Upper lobe of right lung (tissue), 1 donor: ENCODE measurements around the gene SIPA1L3. TPM values are rescaled to one million over a fixed set of nuclear protein-coding genes. Genes with fewer than 3 reads are reported as not detected.
"Not testable (repeated sequence)": the region's sequence is repeated elsewhere in the genome, so short reads cannot be mapped to it uniquely, and the experiment has no call there.

ENCODE experiments used
- ATAC-seq: fragments of 200-7000 bp; cut with Tn5 transposase; one replicate; pipeline ENCODE4 v1.9.1; 2020; ENCODE audit warnings: mild to moderate bottlenecking, moderate library complexity
- DNase-seq: peaks from one replicate; pipeline ENCODE4 v3.0.0-alpha.2; 2020
- H3K27ac ChIP-seq: fragments of 200-600 bp; one replicate; pipeline ENCODE4 v1.8.0; 2022
- H3K27me3 ChIP-seq: fragments of 200-600 bp; one replicate; pipeline ENCODE4 v1.8.0; 2022; ENCODE audit warnings: mild to moderate bottlenecking
- H3K36me3 ChIP-seq: fragments of 200-600 bp; one replicate; pipeline ENCODE4 v1.8.0; 2022
- H3K4me1 ChIP-seq: fragments of 200-600 bp; one replicate; pipeline ENCODE4 v1.8.0; 2022
- H3K4me3 ChIP-seq: fragments of 200-600 bp; one replicate; pipeline ENCODE4 v1.8.0; 2022; ENCODE audit warnings: mild to moderate bottlenecking
- H3K9me3 ChIP-seq: fragments of 200-600 bp; one replicate; pipeline ENCODE4 v1.8.0; 2022
- CTCF ChIP-seq: fragments of 200-600 bp; IDR thresholded peaks from one replicate; pipeline ENCODE4 v1.8.0; 2022; ENCODE audit warnings: antibody characterized with exemption
- intact Hi-C: fragments of 100-400 bp; cut with DNase I; formaldehyde crosslinking; loops from one replicate; pipeline ENCODE4 v1.11.0; 2022
- long read RNA-seq: library from polyadenylated mRNA; unstranded; transcript quantifications from one replicate; pipeline ENCODE4 v2.0.0, GENCODE V29; 2021
- total RNA-seq: library from RNA; stranded (reverse); fragmentation: NEBNext Ultra II Directional; extraction: Animal tissue kit (Norgen Biotek cat#: 25700); gene quantifications from one replicate; pipeline ENCODE4 v1.2.1, GENCODE V29; 2021
- donor health status: DM: no; HTN: yes; CAD: no; lungs with severe emphysema.

SIPA1L3 gene
- total RNA-seq = 66.3 TPM
- long read RNA-seq, partial matches to known transcripts = 32 of 65 reads
- long read RNA-seq, other reads (novel, unspliced or antisense) = 31 of 65 reads

DNA sequence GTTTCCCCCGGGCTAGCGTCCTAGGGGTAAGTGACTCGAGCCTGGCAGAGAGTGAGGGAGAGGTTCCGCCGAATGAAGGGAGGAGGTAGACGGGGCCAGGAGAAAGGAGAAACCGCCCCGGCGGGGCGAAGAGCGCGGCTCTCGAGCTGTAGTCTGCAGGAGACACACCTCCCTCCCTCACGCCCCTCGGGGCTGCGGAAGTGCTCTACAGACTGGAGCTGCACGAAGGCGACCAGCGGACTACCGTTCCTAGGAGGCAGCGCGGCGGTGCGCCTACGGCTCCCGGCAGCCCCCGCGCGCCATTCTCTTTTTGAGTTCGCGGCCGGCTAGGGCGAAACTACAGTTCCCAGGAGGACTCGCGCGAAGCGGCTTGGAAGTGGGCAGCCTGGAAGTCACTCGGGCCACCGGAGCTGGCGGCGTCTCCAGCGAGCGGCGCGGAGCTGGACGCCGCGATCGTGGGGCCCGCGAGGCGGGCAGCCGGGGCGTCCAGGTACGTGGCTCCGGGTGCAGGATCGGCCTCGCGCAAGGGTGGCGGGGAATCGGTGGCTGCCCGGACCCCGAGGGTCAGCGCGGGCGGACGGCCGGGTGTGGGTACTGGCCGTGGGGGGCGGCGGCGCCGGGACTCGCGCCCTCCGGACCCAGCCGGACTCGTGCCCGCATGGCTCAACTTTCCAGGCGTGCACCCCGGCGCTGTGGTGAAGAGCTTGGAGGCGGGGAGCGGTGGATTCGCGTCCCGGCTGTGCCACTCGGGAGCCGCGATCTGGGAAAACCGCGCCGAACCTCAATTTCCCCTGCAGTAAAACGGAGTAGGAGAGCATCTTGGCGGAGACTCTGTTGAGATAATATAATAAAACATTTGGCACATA lies at the start of gene SIPA1L3:
Gene SIPA1L3 (plus strand): TSS at position 340 of the 866 bp plus-strand sequence. CDS start 174,358 bp downstream, outside the sequence.
- DNase-seq = peak; percentile 97
- ATAC-seq = peak; percentile 97
- Histone ChIP-seq H3K9me3 (no peaks in the 10 kb centered on the region), H3K27ac (peak within 1 kb of the TSS; percentile 61), H3K4me3 (peak within 1 kb of the TSS; percentile 93), H3K4me1 (peaks cover 15% of the 10 kb centered on the region), H3K27me3 (no peaks in the 10 kb centered on the region), H3K36me3 (no peaks in the 10 kb centered on the region)
- intact Hi-C loops = no loop called here
- no peak for TF ChIP-seq CTCF

DNA sequence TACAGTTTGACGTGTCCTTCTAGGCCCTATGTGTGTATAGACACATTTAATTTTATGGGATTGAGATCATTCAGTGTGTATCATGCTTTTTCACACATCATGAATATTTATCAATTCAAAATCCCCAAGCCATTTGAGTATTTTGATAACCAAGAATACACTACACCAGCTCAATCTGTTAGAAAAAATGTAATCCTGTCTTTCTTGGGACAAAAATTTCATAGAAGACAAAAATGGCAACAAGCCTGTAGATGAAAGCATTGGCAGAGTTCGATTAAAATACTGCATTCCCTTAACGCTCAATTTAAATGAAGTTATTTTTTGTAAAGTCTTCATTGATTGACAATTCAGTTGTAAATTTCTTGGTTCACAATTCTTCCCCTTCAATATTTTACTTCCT lies 42.5 kb upstream of the SIPA1L3 start:
- ATAC-seq (no peak), DNase-seq (no peak)
- intact Hi-C loops = no loop called here
- Histone ChIP-seq H3K4me1 (no peaks in the 10 kb centered on the region), H3K9me3 (no peaks in the 10 kb centered on the region), H3K27me3 (no peaks in the 10 kb centered on the region), H3K36me3 (no peaks in the 10 kb centered on the region), H3K4me3 (no peak overlapping the region), H3K27ac (no peak overlapping the region)
- no peak for TF ChIP-seq CTCF

GRCh38 chr19:37865930-37866329 lies 41.1 kb upstream of the SIPA1L3 start:
- H3K27ac ChIP-seq, H3K27me3 ChIP-seq, ATAC-seq, H3K36me3 ChIP-seq, H3K9me3 ChIP-seq, intact Hi-C loops, H3K4me3 ChIP-seq, DNase-seq, H3K4me1 ChIP-seq: not testable (repeated sequence)

GRCh38 chr19:37867831-37868230 lies 39.2 kb upstream of the SIPA1L3 start:
- H3K36me3 ChIP-seq = no peaks in the 10 kb centered on the region
- ATAC-seq = no peak
- H3K27ac ChIP-seq = no peak overlapping the region
- intact Hi-C loops = no loop called here
- no peaks in the 10 kb centered on the region for H3K27me3 ChIP-seq
- H3K4me1 ChIP-seq = no peaks in the 10 kb centered on the region
- DNase-seq = no peak
- no peak overlapping the region for H3K4me3 ChIP-seq
- H3K9me3 ChIP-seq = no peaks in the 10 kb centered on the region
- TF ChIP-seq CTCF = no peak

- Histone ChIP-seq H3K9me3 (no peaks in the 10 kb centered on the region), H3K4me1 (no peaks in the 10 kb centered on the region), H3K27me3 (no peaks in the 10 kb centered on the region), H3K36me3 (no peaks in the 10 kb centered on the region), H3K27ac (no peak overlapping the region), H3K4me3 (no peak overlapping the region)
- TF ChIP-seq CTCF = no peak
- intact Hi-C loops = no loop called here
- DNase-seq (no peak), ATAC-seq (no peak)
Observed at GRCh38 chr19:37869766-37870340, 37.2 kb upstream of the SIPA1L3 start.

- Histone ChIP-seq H3K9me3 (no peaks in the 10 kb centered on the region), H3K4me1 (no peaks in the 10 kb centered on the region), H3K4me3 (no peak overlapping the region), H3K36me3 (no peaks in the 10 kb centered on the region), H3K27ac (no peak overlapping the region), H3K27me3 (no peaks in the 10 kb centered on the region)
- ATAC-seq (no peak), DNase-seq (no peak)
- no peak for TF ChIP-seq CTCF
- intact Hi-C loops = no loop called here
Observed at GRCh38 chr19:37872383-37872782, 34.6 kb upstream of the SIPA1L3 start.
